ENCODE data around the gene UHRF1. TPM values are rescaled to one million over a fixed set of nuclear protein-coding genes. Genes with fewer than 3 reads are reported as not detected.
"Not testable (repeated sequence)": the region's sequence is repeated elsewhere in the genome, so short reads cannot be mapped to it uniquely, and the experiment has no call there.

UHRF1 gene
- total and polyA plus RNA-seq, 7 donors, result 0.17 to 1.9 (median 0.32) TPM

GRCh38 chr19:4889034-4889815, 20.1 kb upstream of the UHRF1 start:
- intact Hi-C loops (cut with DNase I), result no loop called here

GRCh38 chr19:4891066-4891465, 18.2 kb upstream of the UHRF1 start:
- TF ChIP-seq CTCF (IDR thresholded peaks at IDR 0.05), result no peak
- Histone ChIP-seq H3K9me3 (no peaks in the 10 kb centered on the region), H3K36me3 (ENCODE audit: insufficient read depth in 1 of 2, low read depth in 1 of 2) (no peaks in the 10 kb centered on the region), H3K27ac (no peak overlapping the region), H3K4me1 (peaks cover 7% of the 10 kb centered on the region), H3K27me3 (ENCODE audit: insufficient read depth in 3 of 3, low read length in 2 of 3) (no peaks in the 10 kb centered on the region), H3K4me3 (no peak overlapping the region)
- intact Hi-C loops (cut with DNase I), result no loop called here
- 79 to 89% (median 82%) methylated on average over 22 of the region's 22 CpGs for WGBS, 3 donors
- DNase-seq (no peak), ATAC-seq (no peak)

More at GRCh38 chr19:4889034-4889815, 20.1 kb upstream of the UHRF1 start:
- H3K27me3 ChIP-seq (ENCODE audit: insufficient read depth in 3 of 3, low read length in 2 of 3), result no peaks in the 10 kb centered on the region
- 82 to 85% (median 83%) methylated on average over 14 of the region's 14 CpGs for WGBS, 3 donors
- no peak for TF ChIP-seq CTCF (IDR thresholded peaks at IDR 0.05)
- no peak overlapping the region for H3K4me3 ChIP-seq
- no peaks in the 10 kb centered on the region for H3K4me1 ChIP-seq
- no peaks in the 10 kb centered on the region for H3K36me3 ChIP-seq (ENCODE audit: insufficient read depth in 1 of 2, low read depth in 1 of 2)
- H3K9me3 ChIP-seq, result no peaks in the 10 kb centered on the region
- DNase-seq (no peak), ATAC-seq (no peak)
- no peak overlapping the region for H3K27ac ChIP-seq

- H3K27me3 ChIP-seq (ENCODE audit: insufficient read depth in 3 of 3, low read length in 2 of 3); H3K4me3 ChIP-seq; DNase-seq; H3K27ac ChIP-seq; intact Hi-C loops (cut with DNase I); H3K36me3 ChIP-seq (ENCODE audit: insufficient read depth in 1 of 2, low read depth in 1 of 2); ATAC-seq; H3K9me3 ChIP-seq: not testable (repeated sequence)
- peaks cover 11% of the 10 kb centered on the region for H3K4me1 ChIP-seq
- 51 to 63% (median 55%) methylated on average over 11 of the region's 11 CpGs for WGBS, 3 donors
Measured at GRCh38 chr19:4892962-4893361, 16.3 kb upstream of the UHRF1 start.

GRCh38 chr19:4896372-4896771, 12.9 kb upstream of the UHRF1 start:
- TF ChIP-seq CTCF (IDR thresholded peaks at IDR 0.05), result no peak
- no peaks in the 10 kb centered on the region for H3K9me3 ChIP-seq
- H3K27ac ChIP-seq, result peak overlapping the region; percentile 46
- H3K27me3 ChIP-seq (ENCODE audit: insufficient read depth in 3 of 3, low read length in 2 of 3), result no peaks in the 10 kb centered on the region
- no peaks in the 10 kb centered on the region for H3K36me3 ChIP-seq (ENCODE audit: insufficient read depth in 1 of 2, low read depth in 1 of 2)
- ATAC-seq (peak; percentile 36 to 85 (median 77)), DNase-seq (peak; percentile 60 to 77)
- WGBS, 3 donors, result 59 to 75% (median 71%) methylated on average over 3 of the region's 3 CpGs
- H3K4me3 ChIP-seq, result no peak overlapping the region
- intact Hi-C loops (cut with DNase I), result no loop called here
- peaks cover 11% of the 10 kb centered on the region for H3K4me1 ChIP-seq

GRCh38 chr19:4897146-4897545, 12.2 kb upstream of the UHRF1 start:
- intact Hi-C loops (cut with DNase I), result no loop called here
- Histone ChIP-seq H3K4me3 (no peak overlapping the region), H3K36me3 (ENCODE audit: insufficient read depth in 1 of 2, low read depth in 1 of 2) (no peaks in the 10 kb centered on the region), H3K27ac (peak overlapping the region; percentile 46), H3K27me3 (ENCODE audit: insufficient read depth in 3 of 3, low read length in 2 of 3) (no peaks in the 10 kb centered on the region), H3K9me3 (no peaks in the 10 kb centered on the region), H3K4me1 (peaks cover 11% of the 10 kb centered on the region)
- ATAC-seq (peak; percentile 61 to 89 (median 72)), DNase-seq (peak in 1 of 2 donors; percentile 65)
- 29 to 51% (median 33%) methylated on average over 7 of the region's 7 CpGs for WGBS, 3 donors
- no peak for TF ChIP-seq CTCF (IDR thresholded peaks at IDR 0.05)

GRCh38 chr19:4900879-4901278, 8.4 kb upstream of the UHRF1 start:
- H3K36me3 ChIP-seq (ENCODE audit: insufficient read depth in 1 of 2, low read depth in 1 of 2); DNase-seq; intact Hi-C loops (cut with DNase I); ATAC-seq; H3K27ac ChIP-seq; H3K27me3 ChIP-seq (ENCODE audit: insufficient read depth in 3 of 3, low read length in 2 of 3); H3K4me3 ChIP-seq; H3K9me3 ChIP-seq; H3K4me1 ChIP-seq: not testable (repeated sequence)
- 79 to 84% (median 83%) methylated on average over 13 of the region's 13 CpGs for WGBS, 3 donors
